GM12872 (cell line): Measurements from ENCODE around the gene ANKRD11.

Experiments used
- TF ChIP-seq, protein P1 (sequence below): IDR thresholded peaks from 3 replicates; pipeline ENCODE4 v1.5.1; 2011; ENCODE audit warnings: low read depth, mild to moderate bottlenecking, low read length, moderate library complexity; ENCODE audit not compliant: insufficient read depth

The ANKRD11 gene

DNA sequence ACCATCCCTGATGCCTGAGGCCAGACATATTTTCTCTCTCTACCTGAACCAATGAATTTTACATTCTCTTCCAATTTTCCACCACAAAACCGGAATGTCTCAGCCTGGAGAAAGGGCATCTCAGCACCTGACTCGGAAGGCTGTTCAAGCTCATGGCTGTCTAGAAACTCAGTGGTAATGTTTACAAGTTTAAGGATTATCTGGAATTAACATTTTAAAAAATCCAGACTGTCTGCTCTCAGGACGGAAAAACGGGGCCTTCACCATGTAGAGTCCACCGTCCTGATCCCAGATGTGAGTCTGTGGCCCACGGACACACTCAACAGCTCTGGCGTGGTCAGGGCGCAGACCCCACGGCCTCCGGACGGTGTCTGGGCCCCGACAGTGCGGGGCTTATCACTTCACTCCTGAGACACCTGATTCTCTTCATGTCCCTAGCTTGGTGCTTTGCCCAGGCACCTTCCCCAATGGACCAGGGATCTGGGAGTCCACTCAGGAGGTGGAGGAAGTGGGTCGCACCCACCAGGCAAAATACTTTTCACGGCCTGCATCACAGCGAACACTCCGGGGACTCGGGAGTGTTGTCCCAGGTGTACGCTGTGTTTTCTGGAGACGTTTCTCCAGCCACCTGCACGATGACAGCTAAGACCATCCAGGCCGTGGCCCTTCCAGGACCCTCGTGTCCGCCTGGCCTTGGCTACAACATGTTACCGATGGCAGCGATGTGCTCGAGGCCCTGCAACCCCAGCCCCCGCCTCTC is 171.3 kb downstream of the ANKRD11 start:
- TF ChIP-seq, protein P1, sequence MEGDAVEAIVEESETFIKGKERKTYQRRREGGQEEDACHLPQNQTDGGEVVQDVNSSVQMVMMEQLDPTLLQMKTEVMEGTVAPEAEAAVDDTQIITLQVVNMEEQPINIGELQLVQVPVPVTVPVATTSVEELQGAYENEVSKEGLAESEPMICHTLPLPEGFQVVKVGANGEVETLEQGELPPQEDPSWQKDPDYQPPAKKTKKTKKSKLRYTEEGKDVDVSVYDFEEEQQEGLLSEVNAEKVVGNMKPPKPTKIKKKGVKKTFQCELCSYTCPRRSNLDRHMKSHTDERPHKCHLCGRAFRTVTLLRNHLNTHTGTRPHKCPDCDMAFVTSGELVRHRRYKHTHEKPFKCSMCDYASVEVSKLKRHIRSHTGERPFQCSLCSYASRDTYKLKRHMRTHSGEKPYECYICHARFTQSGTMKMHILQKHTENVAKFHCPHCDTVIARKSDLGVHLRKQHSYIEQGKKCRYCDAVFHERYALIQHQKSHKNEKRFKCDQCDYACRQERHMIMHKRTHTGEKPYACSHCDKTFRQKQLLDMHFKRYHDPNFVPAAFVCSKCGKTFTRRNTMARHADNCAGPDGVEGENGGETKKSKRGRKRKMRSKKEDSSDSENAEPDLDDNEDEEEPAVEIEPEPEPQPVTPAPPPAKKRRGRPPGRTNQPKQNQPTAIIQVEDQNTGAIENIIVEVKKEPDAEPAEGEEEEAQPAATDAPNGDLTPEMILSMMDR, result no peak

- TF ChIP-seq, protein P1, result no peak
Observed at GRCh38 chr16:89318430-89318758, 172.0 kb downstream of the ANKRD11 start.

DNA sequence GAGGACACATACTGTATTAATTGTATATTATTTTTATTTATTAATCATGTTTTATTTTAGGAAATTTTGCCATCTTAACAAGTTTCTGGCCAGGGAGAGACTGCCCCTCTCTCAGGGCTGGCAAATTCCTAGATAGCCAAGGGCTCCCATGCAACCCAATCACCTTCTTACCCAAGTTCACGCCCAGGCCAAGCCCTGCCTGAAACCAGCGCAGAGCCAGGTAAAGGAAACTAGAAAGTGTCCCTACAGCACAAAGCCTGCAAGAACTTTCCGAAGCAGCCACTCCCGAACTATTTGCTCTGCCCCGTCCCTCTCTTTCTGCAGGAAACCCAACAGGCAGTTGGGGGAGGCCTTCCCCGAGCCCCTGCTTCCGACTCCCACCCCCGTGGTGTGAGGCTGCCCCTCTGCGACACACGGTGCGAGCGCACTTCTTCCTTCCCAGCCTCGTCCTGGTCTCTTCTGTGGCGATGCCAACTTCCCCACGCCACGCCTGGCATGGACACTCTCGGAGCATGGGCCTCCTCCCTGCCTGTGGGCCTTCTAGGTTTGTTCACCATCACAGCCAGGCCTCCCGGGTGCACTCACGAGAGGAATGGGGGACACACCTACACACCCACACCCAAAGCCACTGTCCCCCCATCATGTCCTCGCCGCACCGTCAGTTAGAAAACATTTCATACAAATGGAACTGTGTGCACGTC is 172.5 kb downstream of the ANKRD11 start:
- TF ChIP-seq, protein P1, result no peak

- TF ChIP-seq, protein P1, result no peak
Observed at GRCh38 chr16:89317101-89317671, 173.2 kb downstream of the ANKRD11 start.

GRCh38 chr16:89316701-89317100 is 173.7 kb downstream of the ANKRD11 start:
- TF ChIP-seq, protein P1, result no peak

DNA sequence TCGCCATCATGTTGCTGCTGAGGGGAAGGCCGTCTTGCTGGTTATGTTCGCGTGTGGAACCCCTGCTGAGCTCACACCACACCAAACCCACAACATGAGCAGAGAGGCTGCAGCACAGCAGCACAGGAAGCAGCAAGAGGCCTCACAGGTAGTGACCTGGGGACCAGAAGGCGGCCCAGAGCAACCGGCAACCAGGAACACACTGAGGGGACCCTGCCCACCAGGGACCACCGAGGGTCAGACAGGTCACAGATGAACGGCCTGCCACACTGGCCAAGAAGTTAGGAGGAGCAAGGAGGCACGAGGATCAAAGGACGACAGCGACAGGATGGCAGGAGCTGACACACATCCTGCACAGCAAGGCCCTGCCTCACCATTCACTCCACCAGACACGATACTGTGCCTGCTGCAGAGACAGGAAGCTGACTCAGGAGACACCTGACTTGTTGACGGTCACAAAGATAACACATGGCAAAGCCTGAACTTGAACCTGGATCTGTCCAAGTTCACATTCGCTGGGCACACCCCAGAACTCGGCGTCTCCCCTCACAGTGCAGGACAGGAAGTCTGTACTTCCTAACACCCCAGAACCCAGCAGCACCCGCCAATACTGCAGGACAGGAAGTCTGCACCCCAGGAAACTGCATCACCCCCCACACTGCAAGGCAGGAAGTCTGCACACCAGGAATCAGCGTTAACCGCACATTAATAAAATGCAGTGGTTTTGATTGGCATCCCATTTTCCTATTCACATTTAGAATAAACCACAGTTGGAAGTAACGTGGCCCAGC is 174.4 kb downstream of the ANKRD11 start:
- TF ChIP-seq, protein P1, result no peak

DNA sequence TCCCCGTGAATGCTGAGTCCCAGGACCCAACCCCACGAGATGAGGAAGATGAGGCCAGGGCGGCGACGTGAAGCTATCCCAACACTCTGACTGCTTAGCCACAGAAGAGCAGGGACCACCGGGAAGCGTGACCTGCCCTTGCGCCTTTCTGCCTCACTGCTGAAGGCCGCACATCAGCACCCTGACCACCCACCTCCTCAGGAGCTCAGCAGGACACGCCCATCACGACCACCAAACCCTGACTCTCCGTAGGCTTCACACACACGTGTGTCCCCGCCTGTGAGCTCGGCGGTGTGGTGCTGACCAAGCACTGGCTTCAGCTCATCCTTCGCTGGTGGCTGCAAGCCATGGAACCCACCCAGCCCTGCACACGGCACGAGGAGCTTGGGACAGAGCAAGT is 175.1 kb downstream of the ANKRD11 start:
- TF ChIP-seq, protein P1, result no peak
